ENCODE data around the gene RTL9. TPM values are rescaled to one million over a fixed set of nuclear protein-coding genes. Genes with fewer than 3 reads are reported as not detected.
"Not testable (repeated sequence)": the region's sequence is repeated elsewhere in the genome, so short reads cannot be mapped to it uniquely, and the experiment has no call there.

RTL9 gene
- total RNA-seq, 1 donor from 2014 or later, result not detected

DNA sequence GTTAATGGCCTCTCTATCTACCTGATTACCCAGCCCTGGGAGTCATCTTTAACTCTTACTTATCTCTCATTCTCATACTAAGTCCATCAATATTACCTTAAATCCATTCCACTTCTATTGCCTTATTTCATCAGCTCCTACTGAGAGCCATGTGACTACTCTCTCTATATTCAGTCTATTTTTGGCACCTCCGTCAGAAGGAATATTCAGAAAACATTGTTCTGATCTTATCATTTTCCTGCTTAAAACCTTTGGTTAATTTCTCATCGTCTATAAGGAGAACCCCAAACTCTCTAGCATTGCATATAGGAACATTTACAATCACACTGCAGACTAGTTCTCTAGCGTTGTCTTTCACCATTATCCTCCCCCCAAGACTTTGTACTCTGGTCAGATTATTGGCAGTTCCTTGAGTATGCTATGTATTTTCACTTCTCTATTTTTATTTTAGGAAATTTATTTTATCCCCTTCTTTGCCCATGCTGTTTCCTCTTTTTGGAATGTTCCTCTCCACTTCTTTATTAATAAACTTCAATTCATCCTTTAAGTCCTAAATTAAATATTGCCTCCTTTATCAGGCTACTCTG, 27.1 kb upstream of the RTL9 start:
- TF ChIP-seq, protein P1, sequence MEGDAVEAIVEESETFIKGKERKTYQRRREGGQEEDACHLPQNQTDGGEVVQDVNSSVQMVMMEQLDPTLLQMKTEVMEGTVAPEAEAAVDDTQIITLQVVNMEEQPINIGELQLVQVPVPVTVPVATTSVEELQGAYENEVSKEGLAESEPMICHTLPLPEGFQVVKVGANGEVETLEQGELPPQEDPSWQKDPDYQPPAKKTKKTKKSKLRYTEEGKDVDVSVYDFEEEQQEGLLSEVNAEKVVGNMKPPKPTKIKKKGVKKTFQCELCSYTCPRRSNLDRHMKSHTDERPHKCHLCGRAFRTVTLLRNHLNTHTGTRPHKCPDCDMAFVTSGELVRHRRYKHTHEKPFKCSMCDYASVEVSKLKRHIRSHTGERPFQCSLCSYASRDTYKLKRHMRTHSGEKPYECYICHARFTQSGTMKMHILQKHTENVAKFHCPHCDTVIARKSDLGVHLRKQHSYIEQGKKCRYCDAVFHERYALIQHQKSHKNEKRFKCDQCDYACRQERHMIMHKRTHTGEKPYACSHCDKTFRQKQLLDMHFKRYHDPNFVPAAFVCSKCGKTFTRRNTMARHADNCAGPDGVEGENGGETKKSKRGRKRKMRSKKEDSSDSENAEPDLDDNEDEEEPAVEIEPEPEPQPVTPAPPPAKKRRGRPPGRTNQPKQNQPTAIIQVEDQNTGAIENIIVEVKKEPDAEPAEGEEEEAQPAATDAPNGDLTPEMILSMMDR (IDR thresholded peaks at IDR 0.05), result no peak
- intact Hi-C loops (cut with DNase I), result no loop called here
- Histone ChIP-seq H3K4me1 (no peaks in the 10 kb centered on the region), H3K27ac (no peak overlapping the region), H3K9me3 (no peaks in the 10 kb centered on the region), H3K4me3 (no peak overlapping the region), H3K36me3 (no peaks in the 10 kb centered on the region), H3K27me3 (no peaks in the 10 kb centered on the region)
- ATAC-seq (no peak), DNase-seq (no peak)

DNA sequence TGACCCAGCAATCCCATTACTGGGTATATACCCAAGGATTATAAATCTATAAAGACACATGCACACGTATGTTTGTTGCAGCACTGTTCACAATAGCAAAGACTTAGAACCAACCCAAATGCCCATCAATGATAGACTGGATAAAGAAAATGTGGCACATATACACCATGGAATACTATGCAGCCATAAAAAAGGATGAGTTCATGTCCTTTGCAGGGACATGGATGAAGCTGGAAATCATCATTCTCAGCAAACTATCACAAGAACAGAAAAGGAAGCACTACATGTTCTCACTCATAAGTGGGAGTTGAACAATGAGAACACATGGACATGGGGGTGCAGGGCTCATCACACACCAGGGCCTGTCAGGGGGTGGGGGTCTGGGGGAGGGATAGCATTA, 25.2 kb upstream of the RTL9 start:
- DNase-seq; intact Hi-C loops (cut with DNase I); H3K36me3 ChIP-seq; ATAC-seq; H3K27me3 ChIP-seq; H3K27ac ChIP-seq; H3K4me1 ChIP-seq; H3K4me3 ChIP-seq; H3K9me3 ChIP-seq: not testable (repeated sequence)

DNA sequence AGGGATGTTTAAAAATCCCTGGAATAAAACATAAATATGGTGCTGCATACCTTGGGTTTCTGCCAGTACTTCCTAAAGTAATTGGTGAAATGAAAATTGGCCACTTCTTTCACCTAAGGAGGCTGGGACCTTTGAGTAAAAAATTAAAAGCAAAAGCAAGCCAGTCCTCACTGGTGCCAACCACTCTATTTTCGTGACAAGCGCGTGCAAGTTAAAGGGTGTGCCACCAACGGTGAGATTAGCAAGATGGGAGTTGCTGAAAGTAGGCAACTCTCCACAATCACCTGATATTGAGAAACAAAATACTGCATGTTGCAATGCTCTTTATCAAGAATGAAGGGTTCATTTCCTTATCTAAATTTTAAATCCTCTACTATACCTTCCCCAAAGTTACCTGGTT, 19.7 kb upstream of the RTL9 start:
- no peaks in the 10 kb centered on the region for H3K4me1 ChIP-seq
- no peaks in the 10 kb centered on the region for H3K27me3 ChIP-seq
- H3K4me3 ChIP-seq, result no peak overlapping the region
- H3K36me3 ChIP-seq, result no peaks in the 10 kb centered on the region
- TF ChIP-seq, protein P1 (IDR thresholded peaks at IDR 0.05), result no peak
- ATAC-seq (peak; percentile 52), DNase-seq (no peak)
- H3K27ac ChIP-seq, result no peak overlapping the region
- no peaks in the 10 kb centered on the region for H3K9me3 ChIP-seq
- intact Hi-C loops (cut with DNase I), result no loop called here

DNA sequence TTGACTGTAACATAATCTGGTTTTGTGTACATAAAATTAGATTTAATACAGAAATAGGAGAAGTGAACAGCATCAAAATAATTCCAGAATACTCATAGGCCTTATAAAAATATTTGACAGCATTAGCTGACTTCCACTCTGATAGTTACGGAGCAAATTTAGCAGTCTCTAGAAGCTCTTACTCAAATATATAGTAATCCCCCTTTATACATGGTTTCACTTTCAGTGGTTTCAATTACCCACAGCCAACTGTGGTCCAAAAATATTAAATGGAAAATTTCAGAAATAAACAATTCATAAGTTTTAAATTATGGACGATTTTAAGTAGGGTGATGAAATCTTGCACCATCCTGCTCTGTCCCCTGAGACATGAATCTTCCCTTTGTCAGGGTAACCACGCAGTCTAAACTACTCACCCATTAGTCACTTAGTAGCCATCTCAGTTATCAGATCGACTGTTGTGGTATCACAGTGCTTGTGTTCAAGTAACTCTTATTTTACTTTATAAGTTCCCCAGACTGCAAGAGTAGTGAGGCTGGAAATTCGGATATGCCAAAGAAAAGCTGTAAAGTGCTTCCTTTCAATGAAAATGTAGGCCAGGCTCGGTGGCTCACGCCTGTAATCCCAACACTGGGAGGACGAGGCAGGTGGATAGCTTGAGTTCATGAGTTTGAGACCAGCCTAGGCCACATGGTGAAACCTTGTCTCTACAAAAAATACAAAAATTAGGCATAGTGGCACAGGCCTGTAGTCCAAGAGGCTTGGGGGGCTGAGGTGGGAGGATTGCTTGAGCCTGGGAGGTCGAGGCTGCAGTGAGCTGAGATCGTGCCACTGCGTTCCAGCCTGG, 17.2 kb upstream of the RTL9 start:
- Histone ChIP-seq H3K4me1 (no peaks in the 10 kb centered on the region), H3K27ac (no peak overlapping the region), H3K36me3 (no peaks in the 10 kb centered on the region), H3K9me3 (no peaks in the 10 kb centered on the region), H3K27me3 (no peaks in the 10 kb centered on the region), H3K4me3 (no peak overlapping the region)
- intact Hi-C loops (cut with DNase I), result no loop called here
- TF ChIP-seq, protein P1 (IDR thresholded peaks at IDR 0.05), result no peak
- DNase-seq, result no peak
- ATAC-seq, result no peak

DNA sequence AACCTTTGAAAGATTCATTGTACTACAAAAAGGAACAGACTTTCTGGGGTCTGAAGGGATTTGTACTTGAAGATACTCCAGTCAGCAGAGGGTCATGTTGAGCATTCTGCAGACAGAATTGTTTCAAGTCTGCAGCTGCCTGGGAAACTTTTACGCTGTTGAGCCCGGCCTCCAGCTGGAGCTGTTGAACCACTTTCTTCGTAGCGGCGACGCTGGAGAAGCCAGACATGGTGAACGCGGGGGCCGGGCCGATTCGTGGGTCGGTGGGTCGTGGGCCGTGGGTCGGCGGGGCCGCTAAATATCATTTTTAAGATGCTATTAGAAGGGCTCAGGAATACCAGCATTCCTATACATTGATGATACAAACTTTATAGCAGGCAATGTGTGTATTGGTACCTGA, 12.0 kb upstream of the RTL9 start:
- intact Hi-C loops (cut with DNase I), result no loop called here
- Histone ChIP-seq H3K4me3 (no peak overlapping the region), H3K36me3 (no peaks in the 10 kb centered on the region), H3K27me3 (no peaks in the 10 kb centered on the region), H3K9me3 (no peaks in the 10 kb centered on the region), H3K27ac (no peak overlapping the region), H3K4me1 (no peaks in the 10 kb centered on the region)
- DNase-seq (peak; percentile 42), ATAC-seq (no peak)
- TF ChIP-seq, protein P1 (IDR thresholded peaks at IDR 0.05), result no peak

DNA sequence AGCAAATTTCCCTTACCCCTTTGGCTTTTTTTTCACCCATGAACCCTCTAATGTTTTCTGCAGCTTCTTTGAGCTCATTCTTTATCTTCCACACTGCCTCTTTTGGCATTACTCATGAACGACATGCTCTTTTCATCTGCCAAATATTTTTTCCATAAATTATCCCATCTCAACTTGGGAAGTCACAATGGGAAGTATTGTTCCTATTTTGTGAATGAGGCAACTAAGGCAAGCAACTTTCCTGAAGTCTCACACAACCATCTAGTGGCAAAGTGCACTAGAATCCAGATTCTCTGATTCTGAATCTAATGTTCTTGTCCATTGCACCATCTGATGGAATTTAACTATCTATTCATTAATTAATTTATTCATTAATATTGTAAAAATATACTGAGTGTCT, 625 bp downstream of the RTL9 start:
- H3K27ac ChIP-seq, result no peak overlapping the region
- no peaks in the 10 kb centered on the region for H3K4me1 ChIP-seq
- no peak for ATAC-seq
- no peak for DNase-seq
- no peaks in the 10 kb centered on the region for H3K36me3 ChIP-seq
- H3K9me3 ChIP-seq, result no peaks in the 10 kb centered on the region
- no peak overlapping the region for H3K4me3 ChIP-seq
- H3K27me3 ChIP-seq, result no peaks in the 10 kb centered on the region
- TF ChIP-seq, protein P1 (IDR thresholded peaks at IDR 0.05), result no peak
- intact Hi-C loops (cut with DNase I), result no loop called here
